Transverse colon (tissue), 4 donors: Measurements from ENCODE around the gene TUBA8. TPM values are rescaled to one million over a fixed set of nuclear protein-coding genes. Genes with fewer than 3 reads are reported as not detected.
"Not testable (repeated sequence)": the region's sequence is repeated elsewhere in the genome, so short reads cannot be mapped to it uniquely, and the experiment has no call there.

Source experiments
- DNase-seq: peaks from one replicate; pipeline ENCODE4 v3.0.0-alpha.2; 2019
- H3K27ac ChIP-seq, 4 donors: fragments of 200-600 bp; sonication (generic); 2 replicates each; pipeline ENCODE4 v1.5.1; 2016 to 2018; ENCODE audit warnings: inconsistent platforms in 4 of 4
- H3K27me3 ChIP-seq: fragments of 200-600 bp; sonication (generic); 2 replicates; pipeline ENCODE4 v1.5.1; 2017; ENCODE audit warnings: inconsistent platforms
- H3K36me3 ChIP-seq, 4 donors: fragments of 200-600 bp; sonication (generic); 2 replicates each; pipeline ENCODE4 v1.5.1; 2017 to 2019; ENCODE audit warnings: inconsistent platforms in 4 of 4
- H3K4me1 ChIP-seq, 4 donors: fragments of 200-600 bp; sonication (generic); 2 replicates each; pipeline ENCODE4 v1.5.1; 2017 to 2020; ENCODE audit warnings: inconsistent platforms in 4 of 4
- H3K4me3 ChIP-seq, 4 donors: fragments of 200-600 bp; sonication (generic); 1 replicate in 1 of 4; 2 replicates in 3 of 4; pipeline versions ENCODE4 v1.5.1 to v1.6.1; 2017 to 2019; ENCODE audit warnings: inconsistent platforms in 4 of 4
- H3K9me3 ChIP-seq, 2 donors: fragments of 200-600 bp; sonication (generic); 2 replicates each; pipeline ENCODE4 v1.5.1; 2017 to 2019; ENCODE audit warnings: inconsistent platforms in 2 of 2
- WGBS, 2 donors: methylation state at CpG; one replicate each; pipeline ENCODE4 v1.1.5; 2018; ENCODE audit warnings: low coverage in 1 of 2; 5-methylcytosine and 5-hydroxymethylcytosine counted together
- in situ Hi-C, 4 donors: fragments of 200-750 bp; cut with MboI; loops; one replicate each; pipeline versions ENCODE4 v1.15.0 to v1.15.1; 2017; ENCODE audit warnings: low sequenced_read_pairs in 3 of 4, low pct_ligation_motif_present in 1 of 4, low pct_unique_long_range_greater_than_20kb in 1 of 4
- intact Hi-C: fragments of 100-400 bp; cut with DNase I; formaldehyde crosslinking; loops from one replicate; pipeline ENCODE4 v1.15.1; 2023; ENCODE audit warnings: low total_unique reads
- small RNA-seq, 4 donors: library from RNA; depleted of rRNA; stranded (forward); fragments of <200 nt; gene quantifications; one replicate each; pipeline ENCODE3, GENCODE V24; 2016
- total RNA-seq, 4 donors: library from RNA; depleted of rRNA; stranded (reverse); fragments of >200 nt; gene quantifications; one replicate each; pipeline ENCODE4 v1.1.0, GENCODE V29; 2016

TUBA8 gene
- total RNA-seq, 4 donors from 2014 or later, result 1.4 to 3.0 (median 2.0) TPM; not detected in 1

GRCh38 chr22:18172776-18173175 is 62.2 kb downstream of the TUBA8 start:
- intact Hi-C loops, in situ Hi-C loops, H3K9me3 ChIP-seq, H3K4me1 ChIP-seq, H3K27me3 ChIP-seq, DNase-seq, H3K36me3 ChIP-seq, H3K27ac ChIP-seq, H3K4me3 ChIP-seq: not testable (repeated sequence)
- 82% methylated on average over 8 of the region's 8 CpGs; no CpG with 5 or more reads in 1 of the 2 donors for WGBS, 2 donors

DNA sequence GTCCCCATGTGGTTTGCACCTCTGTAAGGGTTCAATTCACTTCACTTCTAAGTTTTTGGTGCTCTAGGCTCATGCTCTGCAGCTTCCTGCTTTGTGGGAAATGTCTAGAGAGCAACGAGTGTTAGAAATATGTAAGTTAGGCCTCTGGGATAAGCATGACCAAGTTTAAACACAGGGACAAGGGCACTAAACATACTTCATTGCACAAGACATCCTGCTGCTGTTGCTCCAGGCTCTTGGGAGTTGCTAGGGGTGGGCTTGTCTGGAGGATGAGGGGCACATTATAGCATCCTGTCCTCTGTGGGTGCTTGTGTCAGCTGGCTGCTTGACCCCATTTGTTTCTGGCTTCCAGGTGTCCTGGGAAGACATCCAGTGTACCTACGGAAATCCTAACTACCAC is 62.8 kb downstream of the TUBA8 start:
- H3K4me3 ChIP-seq, H3K9me3 ChIP-seq, H3K27me3 ChIP-seq, in situ Hi-C loops, H3K36me3 ChIP-seq, intact Hi-C loops, H3K27ac ChIP-seq, DNase-seq, H3K4me1 ChIP-seq: not testable (repeated sequence)
- 89% methylated on average over 2 of the region's 2 CpGs; no CpG with 5 or more reads in 1 of the 2 donors for WGBS, 2 donors

Small RNA genes within 50 kb of the gene (small RNA-seq; reads per million reads assigned to genes)
- gene AC016027.5, result 0 reads per million in 4 donors

Other genes starting within 250 kb of the TUBA8 start
- 100 to 1,000 TPM in 2 of 4 donors, 10 to 100 TPM in 2; 84.2 to 290 (median 151) TPM for gene MICAL3, start 86.2 kb upstream of the TUBA8 start, total RNA-seq
- gene PEX26, start 32.8 kb upstream of the TUBA8 start, total RNA-seq, result 100 to 1,000 TPM in 2 of 4 donors, 10 to 100 TPM in 2; 46.4 to 211 (median 93.4) TPM
- gene USP18, start 39.4 kb downstream of the TUBA8 start, total RNA-seq, result 10 to 100 TPM in 1 of 4 donors, 1 to 10 TPM in 3; 4.2 to 15.3 (median 5.8) TPM